H1 (cell line): ENCODE results near the gene VSTM2L. TPM values are rescaled to one million over a fixed set of nuclear protein-coding genes. Genes with fewer than 3 reads are reported as not detected.

Experiments used
- ASH2L ChIP-seq: fragments of 200-600, 300-600 bp; sonication (generic); IDR thresholded peaks from one replicate; pipeline ENCODE4 v1.7.1; 2017; ENCODE audit warnings: low read length
- ATF2 ChIP-seq: IDR thresholded peaks from 2 replicates; pipeline ENCODE4 v1.6.1; 2012; ENCODE audit warnings: low read length, inconsistent platforms
- BRCA1 ChIP-seq: IDR thresholded peaks from 2 replicates; pipeline ENCODE4 v1.6.1; 2012; ENCODE audit warnings: low read depth, low read length, improper control_type of control experiment
- JUN ChIP-seq: IDR thresholded peaks from 2 replicates; pipeline ENCODE4 v1.6.1; 2011; ENCODE audit warnings: low read depth, mild to moderate bottlenecking, improper control_type of control experiment, low read length
- SP2 ChIP-seq: IDR thresholded peaks from 2 replicates; pipeline ENCODE4 v1.6.1; 2012; ENCODE audit warnings: mild to moderate bottlenecking, low read length, inconsistent platforms
- polyA plus RNA-seq, 7 experiments: library from polyadenylated mRNA; depleted of rRNA in 3 of 7; stranded (reverse) in 5 of 7; unstranded in 2 of 7; fragments of >200 nt in 5 of 7; fragments of 200-250 nt in 2 of 7; gene quantifications; 1 replicate in 5 of 7; 2 replicates in 1 of 7; 4 replicates in 1 of 7; pipeline versions ENCODE4 v1.2.1 to v1.2.3, GENCODE V29; 2011 to 2013; ENCODE audit warnings: missing spikeins in 2 of 7, mixed read lengths in 2 of 7
- total RNA-seq: library from RNA; stranded (reverse); fragmentation: NEBNext Ultra II Directional; extraction: Animal tissue kit (Norgen Biotek cat#: 25700); gene quantifications from 2 replicates; pipeline ENCODE4 v1.2.1, GENCODE V29; 2021

The VSTM2L gene
- total and polyA plus RNA-seq, 2 of the 8 experiments (the other 6 are each of a cell fraction or from before 2014, with no cell fraction given) = 1.3 to 3.2 TPM

- no peak for TF ChIP-seq SP2
- TF ChIP-seq BRCA1 = no peak
- no peak for TF ChIP-seq JUN
- TF ChIP-seq ATF2 = no peak
- no peak for TF ChIP-seq ASH2L
- TF ChIP-seq, all 59 proteins: peak for 0
Measured at GRCh38 chr20:37869334-37869861, 33.5 kb upstream of the VSTM2L start (continued).
